SK-N-MC (cell line): ENCODE results near the gene RUNX2.

Source experiments
- DNase-seq: peaks from one replicate; pipeline ENCODE4 v3.0.0-alpha.2; 2011; ENCODE audit warnings: low read depth, low spot score
- H3K27ac ChIP-seq: fragments of 200-600 bp; sonication (generic); 2 replicates; pipeline ENCODE4 v1.5.1; 2016; ENCODE audit warnings: mixed run types
- H3K36me3 ChIP-seq: fragments of 200-600 bp; sonication (generic); 2 replicates; pipeline ENCODE4 v1.6.1; 2017; ENCODE audit warnings: antibody characterized with exemption, low read length, mixed read lengths; ENCODE audit not compliant: insufficient read depth
- H3K4me3 ChIP-seq: fragments of 200-600 bp; sonication (generic); 2 replicates; pipeline ENCODE4 v1.5.1; 2016
- H3K9ac ChIP-seq: fragments of 200-600 bp; sonication (generic); 2 replicates; pipeline ENCODE4 v1.8.0; 2017; ENCODE audit warnings: mixed run types, mixed read lengths; ENCODE audit not compliant: insufficient read length
- H3K9me3 ChIP-seq: fragments of 200-600 bp; sonication (generic); 2 replicates; pipeline ENCODE4 v1.6.1; 2017; ENCODE audit warnings: low read depth, mild to moderate bottlenecking, antibody characterized with exemption, low read length, moderate library complexity, mixed read lengths
- EZH2 ChIP-seq: fragments of 200-600 bp; sonication (generic); IDR thresholded peaks from one replicate; pipeline ENCODE4 v1.6.1; 2017; ENCODE audit warnings: antibody characterized with exemption
- FOXP2 ChIP-seq: optimal IDR thresholded peaks from 2 replicates; pipeline ENCODE3; 2011; ENCODE audit warnings: mild to moderate bottlenecking, moderate library complexity; ENCODE audit not compliant: insufficient read depth; ENCODE audit errors: extremely low read length, control extremely low read depth
- POLR2AphosphoS5 ChIP-seq: IDR thresholded peaks from 2 replicates; pipeline ENCODE4 v1.6.1; 2012; ENCODE audit warnings: mild to moderate bottlenecking, low read depth, low read length, borderline replicate concordance

RUNX2 gene

GRCh38 chr6:45566882-45567281 lies 238.8 kb downstream of the RUNX2 start:
- H3K9me3 ChIP-seq = no peaks in the 10 kb centered on the region
- no peak for DNase-seq
- no peak for TF ChIP-seq POLR2AphosphoS5
- no peak for TF ChIP-seq EZH2
- no peak overlapping the region for H3K9ac ChIP-seq
- H3K36me3 ChIP-seq = no peaks in the 10 kb centered on the region
- H3K27ac ChIP-seq = no peak overlapping the region
- H3K4me3 ChIP-seq = no peak overlapping the region

- Histone ChIP-seq H3K4me3 (no peak overlapping the region), H3K27ac (no peak overlapping the region), H3K9ac (no peak overlapping the region), H3K9me3 (no peaks in the 10 kb centered on the region), H3K36me3 (no peaks in the 10 kb centered on the region)
- no peak for DNase-seq
- TF ChIP-seq FOXP2 = no peak
- no peak for TF ChIP-seq EZH2
- TF ChIP-seq POLR2AphosphoS5 = no peak
Observed at GRCh38 chr6:45567879-45568278, 239.7 kb downstream of the RUNX2 start.

GRCh38 chr6:45568626-45569025 lies 240.5 kb downstream of the RUNX2 start:
- Histone ChIP-seq H3K27ac (no peak overlapping the region), H3K9me3 (no peaks in the 10 kb centered on the region), H3K4me3 (no peak overlapping the region), H3K9ac (no peak overlapping the region), H3K36me3 (no peaks in the 10 kb centered on the region)
- no peak for DNase-seq
- no peak for TF ChIP-seq POLR2AphosphoS5
- no peak for TF ChIP-seq FOXP2
- TF ChIP-seq EZH2 = no peak

- no peak for DNase-seq
- no peak for TF ChIP-seq FOXP2
- no peak overlapping the region for H3K4me3 ChIP-seq
- H3K9ac ChIP-seq = no peak overlapping the region
- H3K27ac ChIP-seq = no peak overlapping the region
- H3K36me3 ChIP-seq = no peaks in the 10 kb centered on the region
- no peaks in the 10 kb centered on the region for H3K9me3 ChIP-seq
Observed at GRCh38 chr6:45569210-45569945, 241.2 kb downstream of the RUNX2 start.

- no peaks in the 10 kb centered on the region for H3K36me3 ChIP-seq
- H3K4me3 ChIP-seq = no peak overlapping the region
- H3K9me3 ChIP-seq = no peaks in the 10 kb centered on the region
- TF ChIP-seq POLR2AphosphoS5 (no peak), FOXP2 (no peak), EZH2 (no peak)
- DNase-seq = no peak
- H3K27ac ChIP-seq = no peak overlapping the region
- H3K9ac ChIP-seq = no peak overlapping the region
Observed at GRCh38 chr6:45571159-45571558, 243.0 kb downstream of the RUNX2 start.

GRCh38 chr6:45572833-45573232 lies 244.7 kb downstream of the RUNX2 start:
- Histone ChIP-seq H3K9me3 (no peaks in the 10 kb centered on the region), H3K9ac (no peak overlapping the region), H3K27ac (no peak overlapping the region), H3K36me3 (no peaks in the 10 kb centered on the region), H3K4me3 (no peak overlapping the region)
- no peak for DNase-seq
- TF ChIP-seq FOXP2 (no peak), EZH2 (no peak), POLR2AphosphoS5 (no peak)

GRCh38 chr6:45574014-45574461 lies 245.9 kb downstream of the RUNX2 start:
- no peak for DNase-seq
- H3K9ac ChIP-seq = no peak overlapping the region
- no peak overlapping the region for H3K4me3 ChIP-seq
- no peak overlapping the region for H3K27ac ChIP-seq
- TF ChIP-seq EZH2 (no peak), FOXP2 (no peak), POLR2AphosphoS5 (no peak)
- H3K36me3 ChIP-seq = no peaks in the 10 kb centered on the region
- H3K9me3 ChIP-seq = no peaks in the 10 kb centered on the region

GRCh38 chr6:45574885-45575284 lies 246.8 kb downstream of the RUNX2 start:
- Histone ChIP-seq H3K9me3 (no peaks in the 10 kb centered on the region), H3K9ac (no peak overlapping the region), H3K27ac (no peak overlapping the region), H3K4me3 (no peak overlapping the region), H3K36me3 (no peaks in the 10 kb centered on the region)
- no peak for TF ChIP-seq POLR2AphosphoS5
- TF ChIP-seq FOXP2 = no peak
- TF ChIP-seq EZH2 = no peak
- no peak for DNase-seq
